Skeletal muscle tissue (tissue), 5 donors: ENCODE measurements around the gene SPDL1. TPM values are rescaled to one million over a fixed set of nuclear protein-coding genes. Genes with fewer than 3 reads are reported as not detected.

ENCODE experiments used
- H3K27ac ChIP-seq: one replicate; pipeline ENCODE4 v1.7.0; 2013; ENCODE audit warnings: mild to moderate bottlenecking, low read depth, low read length, inconsistent platforms
- H3K27me3 ChIP-seq, 3 donors: one replicate each; pipeline ENCODE4 v1.7.0; 2013; ENCODE audit warnings: low read length in 3 of 3; ENCODE audit not compliant: control insufficient read depth in 3 of 3, insufficient read depth in 3 of 3
- H3K36me3 ChIP-seq, 3 donors: one replicate each; pipeline ENCODE4 v1.7.0; 2013; ENCODE audit warnings: low read length in 3 of 3; ENCODE audit not compliant: control insufficient read depth in 3 of 3, insufficient read depth in 3 of 3
- H3K4me1 ChIP-seq, 3 donors: one replicate each; pipeline ENCODE4 v1.7.0; 2013; ENCODE audit warnings: low read length in 3 of 3, mild to moderate bottlenecking in 3 of 3; ENCODE audit not compliant: control insufficient read depth in 3 of 3, insufficient read depth in 3 of 3
- H3K4me3 ChIP-seq, 3 donors: one replicate each; pipeline ENCODE4 v1.7.0; 2013; ENCODE audit warnings: low read length in 3 of 3
- H3K9ac ChIP-seq, 3 donors: one replicate each; pipeline ENCODE4 v1.7.0; 2013; ENCODE audit warnings: low read length in 3 of 3, mild to moderate bottlenecking in 3 of 3, moderate library complexity in 2 of 3, low read depth in 1 of 3
- H3K9me3 ChIP-seq, 3 donors: one replicate each; pipeline ENCODE4 v1.7.0; 2013; ENCODE audit warnings: low read length in 3 of 3; ENCODE audit not compliant: control insufficient read depth in 3 of 3
- small RNA-seq: library from RNA; depleted of rRNA; stranded (forward); fragments of <200 nt; gene quantifications from one replicate; pipeline ENCODE3, GENCODE V24; 2014
- total RNA-seq: library from RNA; depleted of rRNA; stranded (reverse); fragments of >200 nt; gene quantifications from one replicate; pipeline ENCODE4 v1.2.3, GENCODE V29; 2014
- donor health status: Osteomylitis.

The SPDL1 gene
- total RNA-seq, 1 donor from 2014 or later, result 8.4 TPM

DNA sequence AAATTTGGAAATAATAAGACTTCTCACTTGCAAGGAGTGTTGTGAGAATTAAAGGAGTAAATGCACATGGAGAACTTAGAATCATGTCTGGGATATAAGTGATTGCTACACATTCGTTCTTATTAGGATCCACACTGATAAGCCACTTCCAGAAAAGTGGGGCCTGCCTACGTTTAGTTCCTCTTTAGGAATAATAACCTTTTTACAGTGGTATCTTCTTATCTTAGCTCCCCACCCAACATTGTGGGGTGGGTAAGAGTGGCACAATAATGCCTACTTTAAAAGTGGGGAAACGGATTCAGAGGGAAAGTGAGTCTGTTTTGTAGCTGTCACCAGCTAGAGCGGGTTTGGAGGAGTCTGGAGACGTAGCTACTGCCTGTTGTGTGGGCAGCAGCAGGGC lies 69.5 kb downstream of the SPDL1 start:
- H3K9me3 ChIP-seq, result no peaks in the 10 kb centered on the region
- H3K9ac ChIP-seq, result no peak overlapping the region
- no peaks in the 10 kb centered on the region for H3K36me3 ChIP-seq
- no peaks in the 10 kb centered on the region for H3K27me3 ChIP-seq
- H3K4me3 ChIP-seq, result no peak overlapping the region
- H3K27ac ChIP-seq, result no peak overlapping the region
- peaks cover 0 to 15% (median 2%) of the 10 kb centered on the region in 3 donors for H3K4me1 ChIP-seq

Small RNA genes lying within 50 kb of the gene (small RNA-seq; reads per million reads assigned to genes)
- gene RNU6-477P, result not detected

Other genes with a start within 250 kb of the SPDL1 start
- 13.6 TPM for gene DOCK2, start 53.5 kb downstream of the SPDL1 start, total RNA-seq